Measurements from ENCODE around the gene SLC41A1.

- no peak for TF ChIP-seq CTCF (IDR thresholded peaks at IDR 0.05)
- no peak for TF ChIP-seq ZFX (IDR thresholded peaks at IDR 0.05; ENCODE audit: borderline replicate concordance)
These were observed 14.4 kb downstream of the SLC41A1 start for GRCh38 chr1:205798577-205798976.

Measured in 22Rv1 (cell line).